Gastrocnemius medialis (tissue), 4 donors: ENCODE measurements around the gene ZCCHC3. TPM values are rescaled to one million over a fixed set of nuclear protein-coding genes. Genes with fewer than 3 reads are reported as not detected.

Source experiments
- ATAC-seq, 2 donors: fragments of 150-250 bp; one replicate each; pipeline ENCODE4 v1.9.1; 2016
- DNase-seq, 2 donors: peaks; one replicate each; pipeline ENCODE4 v3.0.0-alpha.2; 2019
- H3K27ac ChIP-seq, 4 donors: fragments of 200-600 bp; sonication (generic); 1 replicate in 1 of 4; 2 replicates in 3 of 4; pipeline ENCODE4 v1.5.1; 2016 to 2018; ENCODE audit warnings: mild to moderate bottlenecking in 2 of 4, moderate library complexity in 1 of 4
- H3K27me3 ChIP-seq, 3 donors: fragments of 200-600 bp; sonication (generic) in 2 of 3; 1 replicate in 1 of 3; 2 replicates in 2 of 3; pipeline versions ENCODE4 v1.5.1 to v1.6.0; 2016 to 2019; ENCODE audit warnings: mild to moderate bottlenecking in 1 of 3, moderate library complexity in 1 of 3
- H3K36me3 ChIP-seq, 2 donors: fragments of 200-600 bp; sonication (generic) in 1 of 2; one replicate each; pipeline ENCODE4 v1.5.1; 2017 to 2018
- H3K4me1 ChIP-seq, 2 donors: fragments of 200-600 bp; sonication (generic) in 1 of 2; one replicate each; pipeline ENCODE4 v1.5.1; 2016 to 2017; ENCODE audit warnings: mild to moderate bottlenecking in 2 of 2
- H3K4me3 ChIP-seq, 4 donors: fragments of 200-600 bp; sonication (generic) in 3 of 4; 1 replicate in 1 of 4; 2 replicates in 3 of 4; pipeline ENCODE4 v1.5.1; 2016 to 2019; ENCODE audit warnings: mild to moderate bottlenecking in 2 of 4
- H3K9me3 ChIP-seq, 3 donors: fragments of 200-600 bp; sonication (generic) in 2 of 3; 1 replicate in 1 of 3; 2 replicates in 2 of 3; pipeline ENCODE4 v1.5.1; 2016 to 2019
- CTCF ChIP-seq, 5 experiments: fragments of 450-650 bp in 3 of 5; fragments of 200-600 bp in 2 of 5; sonication (generic) in 2 of 5; IDR thresholded peaks in 4 of 5; conservative IDR thresholded peaks in 1 of 5; 1 replicate in 4 of 5; 2 replicates in 1 of 5; pipeline ENCODE4 v1.5.1; 2016 to 2019; ENCODE audit warnings: antibody characterized with exemption in 5 of 5, mild to moderate bottlenecking in 3 of 5, moderate library complexity in 3 of 5
- POLR2A ChIP-seq, 2 donors: fragments of 450-650 bp; IDR thresholded peaks; one replicate each; pipeline ENCODE4 v1.6.1; 2017; ENCODE audit warnings: antibody characterized with exemption in 2 of 2, mild to moderate bottlenecking in 2 of 2, moderate library complexity in 2 of 2
- in situ Hi-C, 4 donors: fragments of 200-750 bp; cut with MboI; loops; one replicate each; pipeline versions ENCODE4 v1.15.0 to v1.8.0; 2017; ENCODE audit warnings: low sequenced_read_pairs in 4 of 4
- intact Hi-C: fragments of 100-400 bp; cut with DNase I; formaldehyde crosslinking; loops from one replicate; pipeline ENCODE4 v1.15.1; 2023; ENCODE audit warnings: low total_unique reads
- total RNA-seq, 4 donors: library from RNA; depleted of rRNA; stranded (reverse); fragments of >200 nt; gene quantifications; one replicate each; pipeline versions ENCODE4 v1.1.0 to v1.2.3, GENCODE V29; 2016

ZCCHC3 gene
- total RNA-seq, 4 donors from 2014 or later = 6.7 to 9.4 (median 7.9) TPM

GRCh38 chr20:258269-258858 is 39.0 kb upstream of the ZCCHC3 start:
- intact Hi-C loops = no loop called here

GRCh38 chr20:258963-259362 is 38.4 kb upstream of the ZCCHC3 start:
- TF ChIP-seq POLR2A (IDR thresholded peaks at IDR 0.05) = no peak
- TF ChIP-seq CTCF (IDR thresholded peaks at IDR 0.05 in 4 of 5, conservative IDR thresholded peaks at IDR 0.05 in 1 of 5) = no peak
- ATAC-seq = no peak
- no peak overlapping the region for H3K4me3 ChIP-seq
- no peaks in the 10 kb centered on the region for H3K4me1 ChIP-seq
- in situ Hi-C loops = no loop called here
- H3K27ac ChIP-seq = no peak overlapping the region
- intact Hi-C loops = no loop called here
- H3K36me3 ChIP-seq = no peaks in the 10 kb centered on the region
- no peak for DNase-seq
- no peaks in the 10 kb centered on the region for H3K9me3 ChIP-seq
- H3K27me3 ChIP-seq = no peaks in the 10 kb centered on the region

More at GRCh38 chr20:258269-258858, 39.0 kb upstream of the ZCCHC3 start:
- DNase-seq (no peak), ATAC-seq (no peak)
- in situ Hi-C loops = no loop called here
- H3K9me3 ChIP-seq = no peaks in the 10 kb centered on the region
- no peak overlapping the region for H3K4me3 ChIP-seq
- H3K4me1 ChIP-seq = no peaks in the 10 kb centered on the region
- no peaks in the 10 kb centered on the region for H3K36me3 ChIP-seq
- TF ChIP-seq POLR2A (IDR thresholded peaks at IDR 0.05) (no peak), CTCF (IDR thresholded peaks at IDR 0.05 in 4 of 5, conservative IDR thresholded peaks at IDR 0.05 in 1 of 5) (no peak)
- H3K27ac ChIP-seq = no peak overlapping the region
- no peaks in the 10 kb centered on the region for H3K27me3 ChIP-seq

- Histone ChIP-seq H3K4me1 (no peaks in the 10 kb centered on the region), H3K36me3 (no peaks in the 10 kb centered on the region), H3K27ac (no peak overlapping the region), H3K27me3 (no peaks in the 10 kb centered on the region), H3K9me3 (no peaks in the 10 kb centered on the region), H3K4me3 (no peak overlapping the region)
- TF ChIP-seq POLR2A (IDR thresholded peaks at IDR 0.05) (no peak), CTCF (IDR thresholded peaks at IDR 0.05 in 4 of 5, conservative IDR thresholded peaks at IDR 0.05 in 1 of 5) (no peak)
- no peak for ATAC-seq
- in situ Hi-C loops = loop anchor here in 1 of 4 donors (10.0 kb wide), 1 partner anchor 55 kb away; no protein-coding TSS in a partner anchor
- intact Hi-C loops = no loop called here
- DNase-seq = no peak
These were observed 37.4 kb upstream of the ZCCHC3 start for GRCh38 chr20:259981-260380.

- Histone ChIP-seq H3K27me3 (no peaks in the 10 kb centered on the region), H3K4me3 (no peak overlapping the region), H3K27ac (no peak overlapping the region), H3K4me1 (no peaks in the 10 kb centered on the region), H3K36me3 (no peaks in the 10 kb centered on the region), H3K9me3 (no peaks in the 10 kb centered on the region)
- in situ Hi-C loops = loop anchor here in 1 of 4 donors (10.0 kb wide), 1 partner anchor 59 kb away; no protein-coding TSS in a partner anchor
- TF ChIP-seq CTCF (IDR thresholded peaks at IDR 0.05 in 4 of 5, conservative IDR thresholded peaks at IDR 0.05 in 1 of 5) (no peak), POLR2A (IDR thresholded peaks at IDR 0.05) (no peak)
- ATAC-seq (no peak), DNase-seq (no peak)
- intact Hi-C loops = no loop called here
These were observed 33.7 kb upstream of the ZCCHC3 start for GRCh38 chr20:263701-264100.
